Psoas muscle (tissue), 8 donors: ENCODE measurements around the gene ATP1A3. TPM values are rescaled to one million over a fixed set of nuclear protein-coding genes. Genes with fewer than 3 reads are reported as not detected.

ENCODE experiments used
- ATAC-seq, 4 donors: fragments of 200-7000 bp; cut with Tn5 transposase; one replicate each; pipeline ENCODE4 v1.9.1; 2020; ENCODE audit warnings: moderate library complexity in 3 of 4, mild to moderate bottlenecking in 2 of 4
- DNase-seq, 2 donors: peaks; one replicate each; pipeline ENCODE4 v3.0.0-alpha.2; 2020
- H3K27ac ChIP-seq: fragments of 200-600 bp; one replicate; pipeline ENCODE4 v1.8.0; 2022
- H3K27me3 ChIP-seq, 3 donors: fragments of 200-600 bp in 1 of 3; one replicate each; pipeline versions ENCODE4 v1.6.1 to v1.8.0; 2013 to 2022; ENCODE audit warnings: low read length in 2 of 3, mild to moderate bottlenecking in 2 of 3, moderate library complexity in 1 of 3; ENCODE audit not compliant: insufficient read depth in 3 of 3
- H3K36me3 ChIP-seq, 2 donors: fragments of 200-600 bp in 1 of 2; one replicate each; pipeline versions ENCODE4 v1.6.1 to v1.8.0; 2013 to 2022; ENCODE audit warnings: low read depth in 1 of 2, mild to moderate bottlenecking in 1 of 2, moderate library complexity in 1 of 2; ENCODE audit not compliant: insufficient read depth in 1 of 2
- H3K4me1 ChIP-seq: fragments of 200-600 bp; one replicate; pipeline ENCODE4 v1.8.0; 2022
- H3K4me3 ChIP-seq: fragments of 200-600 bp; one replicate; pipeline ENCODE4 v1.8.0; 2022; ENCODE audit warnings: mild to moderate bottlenecking
- H3K9me3 ChIP-seq: fragments of 200-600 bp; one replicate; pipeline ENCODE4 v1.8.0; 2022
- WGBS, 3 donors: extraction: QIAGEN DNeasy Blood & Tissue Kit; methylation state at CpG; one replicate each; pipeline versions ENCODE4 v1.1.6 to v1.1.7; 2013; 5-methylcytosine and 5-hydroxymethylcytosine counted together
- intact Hi-C, 2 donors: fragments of 100-400 bp; cut with DNase I; formaldehyde crosslinking; loops; one replicate each; pipeline versions ENCODE4 v1.11.0 to v1.14.2; 2022
- polyA plus RNA-seq, 3 donors: library from polyadenylated mRNA; stranded (reverse); fragments of 200-250 nt; gene quantifications; one replicate each; pipeline ENCODE4 v1.2.3, GENCODE V29; 2013
- total RNA-seq, 4 donors: library from RNA; stranded (reverse); fragmentation: NEBNext Ultra II Directional in 2 of 4; extraction: Animal tissue kit (Norgen Biotek cat#: 25700) in 2 of 4; gene quantifications; one replicate each; pipeline versions ENCODE4 v1.2.1 to v1.2.4, GENCODE V29; 2021 to 2023
- TF ChIP-seq, protein P1 (sequence below): fragments of 200-600 bp; IDR thresholded peaks from one replicate; pipeline ENCODE4 v1.8.0; 2022; ENCODE audit warnings: antibody characterized with exemption
- donor health status: healthy with polysubstance abuse.
- donor health status: DM: no; HTN: no; CAD: no; lungs with moderate emphysema.
- donor health status: Bipolar disorder and iron deficiency.
- donor health status: healthy.
- donor health status: DM: yes; HTN: yes; CAD: no.
- donor health status: DM: no; HTN: no; CAD: no.
- donor health status: DM: no; HTN: no; CAD: no.
- donor health status: DM: yes; HTN: yes; CAD: no.

Gene ATP1A3
- total and polyA plus RNA-seq, 7 donors, result 0.12 to 0.24 (median 0.16) TPM; not detected in 3

DNA sequence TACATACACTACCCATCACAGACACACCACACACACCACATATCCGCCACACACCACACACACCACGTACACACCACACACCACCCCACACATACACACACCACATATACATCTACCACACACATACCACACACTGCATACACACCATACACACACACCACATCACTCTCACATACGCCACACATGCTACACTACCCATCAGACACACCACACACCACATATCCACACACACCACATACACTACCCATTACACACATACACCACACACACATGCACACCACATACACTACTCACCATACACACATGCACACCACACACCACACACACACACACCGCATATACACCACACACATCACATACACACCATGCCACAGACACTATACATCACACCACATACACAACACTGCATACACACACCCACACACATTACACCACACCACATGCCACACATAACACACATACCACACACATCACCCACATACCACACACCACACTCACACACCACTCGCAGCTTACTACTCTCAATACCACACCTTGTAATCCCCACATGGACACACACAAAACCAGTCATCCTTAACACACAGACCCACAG is 75.3 kb downstream of the ATP1A3 start:
- 89 to 90% (median 89%) methylated on average over 5 of the region's 5 CpGs for WGBS, 3 donors
- H3K27ac ChIP-seq, result no peak overlapping the region
- ATAC-seq, result no peak

GRCh38 chr19:41918095-41918494 is 75.9 kb downstream of the ATP1A3 start:
- Histone ChIP-seq H3K9me3 (no peaks in the 10 kb centered on the region), H3K4me3 (no peak overlapping the region), H3K36me3 (no peaks in the 10 kb centered on the region), H3K4me1 (no peaks in the 10 kb centered on the region), H3K27ac (no peak overlapping the region), H3K27me3 (peaks cover 0 to 80% (median 36%) of the 10 kb centered on the region in 3 donors)
- no peak for DNase-seq
- intact Hi-C loops, result no loop called here
- TF ChIP-seq, protein P1, sequence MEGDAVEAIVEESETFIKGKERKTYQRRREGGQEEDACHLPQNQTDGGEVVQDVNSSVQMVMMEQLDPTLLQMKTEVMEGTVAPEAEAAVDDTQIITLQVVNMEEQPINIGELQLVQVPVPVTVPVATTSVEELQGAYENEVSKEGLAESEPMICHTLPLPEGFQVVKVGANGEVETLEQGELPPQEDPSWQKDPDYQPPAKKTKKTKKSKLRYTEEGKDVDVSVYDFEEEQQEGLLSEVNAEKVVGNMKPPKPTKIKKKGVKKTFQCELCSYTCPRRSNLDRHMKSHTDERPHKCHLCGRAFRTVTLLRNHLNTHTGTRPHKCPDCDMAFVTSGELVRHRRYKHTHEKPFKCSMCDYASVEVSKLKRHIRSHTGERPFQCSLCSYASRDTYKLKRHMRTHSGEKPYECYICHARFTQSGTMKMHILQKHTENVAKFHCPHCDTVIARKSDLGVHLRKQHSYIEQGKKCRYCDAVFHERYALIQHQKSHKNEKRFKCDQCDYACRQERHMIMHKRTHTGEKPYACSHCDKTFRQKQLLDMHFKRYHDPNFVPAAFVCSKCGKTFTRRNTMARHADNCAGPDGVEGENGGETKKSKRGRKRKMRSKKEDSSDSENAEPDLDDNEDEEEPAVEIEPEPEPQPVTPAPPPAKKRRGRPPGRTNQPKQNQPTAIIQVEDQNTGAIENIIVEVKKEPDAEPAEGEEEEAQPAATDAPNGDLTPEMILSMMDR, result no peak
- WGBS, 3 donors, result 78 to 88% (median 79%) methylated on average over 6 of the region's 6 CpGs
- ATAC-seq, result no peak

More for the DNA sequence above, 75.3 kb downstream of the ATP1A3 start:
- intact Hi-C loops, result no loop called here
- no peaks in the 10 kb centered on the region for H3K36me3 ChIP-seq
- H3K9me3 ChIP-seq, result no peaks in the 10 kb centered on the region
- H3K4me3 ChIP-seq, result no peak overlapping the region
- DNase-seq, result no peak
- TF ChIP-seq, protein P1, result no peak
- peaks cover 0 to 77% (median 35%) of the 10 kb centered on the region in 3 donors for H3K27me3 ChIP-seq
- no peaks in the 10 kb centered on the region for H3K4me1 ChIP-seq

DNA sequence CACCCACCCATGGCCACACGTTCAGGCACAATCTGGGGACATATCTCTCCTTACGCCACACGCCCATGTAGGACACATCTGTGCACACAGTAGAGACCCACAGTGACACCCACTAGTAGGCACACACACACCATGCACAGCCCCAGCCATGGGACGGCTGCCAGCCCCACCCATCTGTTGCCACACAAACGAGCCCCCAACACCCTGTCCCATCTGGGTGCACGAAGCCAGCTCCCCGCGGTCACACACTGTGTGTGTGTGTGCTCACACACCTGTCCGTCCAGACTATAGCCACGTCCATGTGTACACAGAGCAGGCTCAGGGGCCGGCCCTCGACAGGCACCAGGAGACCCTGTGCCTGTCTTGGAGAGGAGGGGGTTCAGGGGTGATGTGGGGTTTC is 76.4 kb downstream of the ATP1A3 start:
- Histone ChIP-seq H3K4me1 (no peaks in the 10 kb centered on the region), H3K9me3 (no peaks in the 10 kb centered on the region), H3K27me3 (peaks cover 0 to 78% (median 32%) of the 10 kb centered on the region in 3 donors), H3K36me3 (no peaks in the 10 kb centered on the region), H3K27ac (no peak overlapping the region), H3K4me3 (no peak overlapping the region)
- intact Hi-C loops, result no loop called here
- TF ChIP-seq, protein P1, result no peak
- 40 to 48% (median 41%) methylated on average over 12 of the region's 12 CpGs for WGBS, 3 donors
- ATAC-seq, result no peak
- DNase-seq, result peak in 1 of 2 donors; percentile 46

Other genes starting within 250 kb of the ATP1A3 start
- gene CEACAM6, start 238.7 kb downstream of the ATP1A3 start, total RNA-seq, result under 1 TPM in 2 of 4 donors, not detected in 2; 0.17 to 0.27 TPM
- gene CEACAM6, start 238.7 kb downstream of the ATP1A3 start, polyA plus RNA-seq, result under 1 TPM in 2 of 3 donors, not detected in 1; 0.03 TPM
- under 1 TPM in 1 of 4 donors, not detected in 3; 0.59 TPM for gene CEACAM3, start 197.6 kb downstream of the ATP1A3 start, total RNA-seq
- gene CEACAM3, start 197.6 kb downstream of the ATP1A3 start, polyA plus RNA-seq, result under 1 TPM in 2 of 3 donors, not detected in 1; 0.01 to 0.05 TPM
- not detected for gene LYPD4, start 149.5 kb downstream of the ATP1A3 start, total RNA-seq
- gene LYPD4, start 149.5 kb downstream of the ATP1A3 start, polyA plus RNA-seq, result not detected
- gene DMRTC2, start 149.2 kb downstream of the ATP1A3 start, total RNA-seq, result not detected
- gene DMRTC2, start 149.2 kb downstream of the ATP1A3 start, polyA plus RNA-seq, result not detected
- gene RPS19, start 134.0 kb downstream of the ATP1A3 start, total RNA-seq, result 100 to 1,000 TPM; 593 to 962 (median 730) TPM
- 1,000 to 10,000 TPM; 1,218 to 2,236 (median 1,284) TPM for gene RPS19, start 134.0 kb downstream of the ATP1A3 start, polyA plus RNA-seq
- 1 to 10 TPM in 2 of 4 donors, under 1 TPM in 2; 0.30 to 1.4 (median 0.91) TPM for gene CD79A, start 117.0 kb downstream of the ATP1A3 start, total RNA-seq
- 1 to 10 TPM in 1 of 3 donors, under 1 TPM in 2; 0.30 to 1.3 (median 0.87) TPM for gene CD79A, start 117.0 kb downstream of the ATP1A3 start, polyA plus RNA-seq
- 10 to 100 TPM; 15.8 to 22.2 (median 21.3) TPM for gene ARHGEF1, start 111.0 kb downstream of the ATP1A3 start, total RNA-seq
- 10 to 100 TPM; 20.4 to 28.0 (median 20.7) TPM for gene ARHGEF1, start 111.0 kb downstream of the ATP1A3 start, polyA plus RNA-seq
- not detected for gene ERFL, start 65.8 kb downstream of the ATP1A3 start, total RNA-seq
- under 1 TPM in 1 of 3 donors, not detected in 2; 0.03 TPM for gene ERFL, start 65.8 kb downstream of the ATP1A3 start, polyA plus RNA-seq
- gene RABAC1, start 34.9 kb downstream of the ATP1A3 start, total RNA-seq, result 10 to 100 TPM; 48.9 to 65.3 (median 55.9) TPM
- 100 to 1,000 TPM in 2 of 3 donors, 10 to 100 TPM in 1; 97.6 to 131 (median 102) TPM for gene RABAC1, start 34.9 kb downstream of the ATP1A3 start, polyA plus RNA-seq
- under 1 TPM; 0.42 to 0.88 (median 0.54) TPM for gene GRIK5, start 76.0 kb upstream of the ATP1A3 start, total RNA-seq
- under 1 TPM; 0.26 to 0.45 (median 0.29) TPM for gene GRIK5, start 76.0 kb upstream of the ATP1A3 start, polyA plus RNA-seq
- gene ZNF574, start 81.9 kb upstream of the ATP1A3 start, total RNA-seq, result 10 to 100 TPM in 2 of 4 donors, 1 to 10 TPM in 2; 8.7 to 11.2 (median 9.8) TPM
- gene ZNF574, start 81.9 kb upstream of the ATP1A3 start, polyA plus RNA-seq, result 1 to 10 TPM; 6.4 to 8.4 (median 6.9) TPM
- gene POU2F2, start 138.2 kb upstream of the ATP1A3 start, total RNA-seq, result under 1 TPM; 0.30 to 0.86 (median 0.58) TPM
- gene POU2F2, start 138.2 kb upstream of the ATP1A3 start, polyA plus RNA-seq, result under 1 TPM; 0.14 to 0.46 (median 0.26) TPM
- gene DEDD2, start 223.4 kb upstream of the ATP1A3 start, total RNA-seq, result 10 to 100 TPM in 3 of 4 donors, 1 to 10 TPM in 1; 8.8 to 22.5 (median 11.6) TPM
- 10 to 100 TPM; 11.6 to 26.1 (median 20.5) TPM for gene DEDD2, start 223.4 kb upstream of the ATP1A3 start, polyA plus RNA-seq
- 1 to 10 TPM; 4.2 to 7.9 (median 6.0) TPM for gene ZNF526, start 226.1 kb upstream of the ATP1A3 start, total RNA-seq
- 1 to 10 TPM; 3.4 to 7.4 (median 5.0) TPM for gene ZNF526, start 226.1 kb upstream of the ATP1A3 start, polyA plus RNA-seq
- gene GSK3A, start 248.4 kb upstream of the ATP1A3 start, total RNA-seq, result 10 to 100 TPM; 48.7 to 64.8 (median 58.1) TPM
- gene GSK3A, start 248.4 kb upstream of the ATP1A3 start, polyA plus RNA-seq, result 100 to 1,000 TPM in 1 of 3 donors, 10 to 100 TPM in 2; 70.1 to 117 (median 81.1) TPM